HL-60 (cell line): ENCODE data around the gene GTF3C1.
"Not testable (repeated sequence)": the region's sequence is repeated elsewhere in the genome, so short reads cannot be mapped to it uniquely, and the experiment has no call there.

Experiments
- DNase-seq, 2 experiments: peaks; one replicate each; pipeline ENCODE4 v3.0.0-alpha.2; 2010 to 2020; ENCODE audit warnings: low read depth in 1 of 2, low spot score in 1 of 2
- H3K27ac ChIP-seq: fragments of 250-450 bp; sonication (Bioruptor Pico); replicated peaks from 2 replicates; pipeline ENCODE4 v1.5.1; 2020; ENCODE audit warnings: mild to moderate bottlenecking, moderate library complexity
- H3K27me3 ChIP-seq: fragments of 250-450 bp; sonication (Bioruptor Pico); 2 replicates; pipeline ENCODE4 v1.5.1; 2021; ENCODE audit warnings: mild to moderate bottlenecking, moderate library complexity; ENCODE audit not compliant: insufficient read depth, poor library complexity, severe bottlenecking
- H3K4me3 ChIP-seq: replicated peaks from 2 replicates; pipeline ENCODE4 v1.5.1; 2011; ENCODE audit warnings: mild to moderate bottlenecking, control low read depth, low read length; ENCODE audit not compliant: insufficient read depth
- CTCF ChIP-seq: IDR thresholded peaks from one replicate; pipeline ENCODE4 v1.5.1; 2011; ENCODE audit warnings: low read length, control low read depth, inconsistent platforms; ENCODE audit not compliant: insufficient read depth
- GABPA ChIP-seq: IDR thresholded peaks from 2 replicates; pipeline ENCODE4 v1.6.1; 2012; ENCODE audit warnings: low read depth
- POLR2AphosphoS5 ChIP-seq: IDR thresholded peaks from 2 replicates; pipeline ENCODE4 v1.6.1; 2012; ENCODE audit warnings: low read depth
- REST ChIP-seq: IDR thresholded peaks from 2 replicates; pipeline ENCODE4 v1.6.1; 2012; ENCODE audit warnings: low read depth; ENCODE audit not compliant: insufficient replicate concordance
- SPI1 ChIP-seq: IDR thresholded peaks from 2 replicates; pipeline ENCODE4 v1.6.1; 2012; ENCODE audit warnings: low read depth, mild to moderate bottlenecking, borderline replicate concordance

The GTF3C1 gene

GRCh38 chr16:27433636-27434035 lies 116.1 kb downstream of the GTF3C1 start:
- TF ChIP-seq CTCF: no peak
- no peak for TF ChIP-seq REST
- TF ChIP-seq SPI1: no peak
- no peak for TF ChIP-seq GABPA
- TF ChIP-seq POLR2AphosphoS5: no peak
- no peak overlapping the region for H3K4me3 ChIP-seq
- H3K27me3 ChIP-seq: no peaks in the 10 kb centered on the region
- no peak overlapping the region for H3K27ac ChIP-seq
- DNase-seq: no peak

- not testable (repeated sequence) for H3K27ac ChIP-seq, H3K4me3 ChIP-seq, DNase-seq, H3K27me3 ChIP-seq
Observed at GRCh38 chr16:27433191-27433590, 116.5 kb downstream of the GTF3C1 start.

- H3K27ac ChIP-seq: no peak overlapping the region
- no peak for DNase-seq
- H3K27me3 ChIP-seq: no peaks in the 10 kb centered on the region
- no peak overlapping the region for H3K4me3 ChIP-seq
- TF ChIP-seq SPI1 (no peak), GABPA (no peak), POLR2AphosphoS5 (no peak), CTCF (no peak), REST (no peak)
Observed at GRCh38 chr16:27432558-27432957, 117.2 kb downstream of the GTF3C1 start.

GRCh38 chr16:27431773-27432532 lies 117.8 kb downstream of the GTF3C1 start:
- Histone ChIP-seq H3K27ac (no peak overlapping the region), H3K27me3 (no peaks in the 10 kb centered on the region), H3K4me3 (no peak overlapping the region)
- DNase-seq: no peak
- TF ChIP-seq REST (no peak), POLR2AphosphoS5 (no peak), SPI1 (no peak), CTCF (no peak), GABPA (no peak)
